ENCODE results near the gene CALN1. TPM values are rescaled to one million over a fixed set of nuclear protein-coding genes. Genes with fewer than 3 reads are reported as not detected.

The CALN1 gene
- total and polyA plus RNA-seq, 3 donors from 2014 or later, result 4.3 to 6.2 (median 4.4) TPM

- H3K4me3 ChIP-seq, result no peak overlapping the region
- H3K27ac ChIP-seq, result no peak overlapping the region
- no peaks in the 10 kb centered on the region for H3K36me3 ChIP-seq (ENCODE audit: low read depth, missing control alignments)
- intact Hi-C loops (cut with DNase I; ENCODE audit: low total_unique reads), result no loop called here
- no peaks in the 10 kb centered on the region for H3K27me3 ChIP-seq
- TF ChIP-seq CTCF (IDR thresholded peaks at IDR 0.05), result no peak
- TF ChIP-seq POLR2A (IDR thresholded peaks at IDR 0.05), result no peak
- no peak for DNase-seq
- H3K4me1 ChIP-seq, result no peaks in the 10 kb centered on the region
- H3K9me3 ChIP-seq, result no peaks in the 10 kb centered on the region
These were observed 420.6 kb downstream of the CALN1 start for GRCh38 chr7:71991586-71991985.

- intact Hi-C loops (cut with DNase I; ENCODE audit: low total_unique reads), result no loop called here
- Histone ChIP-seq H3K4me3 (no peak overlapping the region), H3K36me3 (ENCODE audit: low read depth, missing control alignments) (no peaks in the 10 kb centered on the region), H3K4me1 (no peaks in the 10 kb centered on the region), H3K27ac (no peak overlapping the region), H3K27me3 (no peaks in the 10 kb centered on the region), H3K9me3 (no peaks in the 10 kb centered on the region)
- TF ChIP-seq CTCF (IDR thresholded peaks at IDR 0.05) (no peak), POLR2A (IDR thresholded peaks at IDR 0.05) (no peak)
- DNase-seq, result no peak
- 88 to 89% methylated on average over 7 of the region's 7 CpGs for WGBS, 2 donors
These were observed 422.0 kb downstream of the CALN1 start for GRCh38 chr7:71990138-71990462.

- Histone ChIP-seq H3K36me3 (ENCODE audit: low read depth, missing control alignments) (no peaks in the 10 kb centered on the region), H3K27me3 (no peaks in the 10 kb centered on the region), H3K9me3 (no peaks in the 10 kb centered on the region), H3K4me1 (no peaks in the 10 kb centered on the region), H3K27ac (no peak overlapping the region), H3K4me3 (no peak overlapping the region)
- TF ChIP-seq POLR2A (IDR thresholded peaks at IDR 0.05) (no peak), CTCF (IDR thresholded peaks at IDR 0.05) (no peak)
- WGBS, 2 donors, result 94% methylated on average over 7 of the region's 7 CpGs
- DNase-seq, result no peak
- intact Hi-C loops (cut with DNase I; ENCODE audit: low total_unique reads), result no loop called here
These were observed 423.9 kb downstream of the CALN1 start for GRCh38 chr7:71988201-71988600.

GRCh38 chr7:71987200-71987767, 424.9 kb downstream of the CALN1 start:
- WGBS, 2 donors, result 84% methylated on average over 8 of the region's 8 CpGs
- Histone ChIP-seq H3K9me3 (no peaks in the 10 kb centered on the region), H3K4me3 (no peak overlapping the region), H3K27ac (no peak overlapping the region), H3K4me1 (no peaks in the 10 kb centered on the region), H3K36me3 (ENCODE audit: low read depth, missing control alignments) (no peaks in the 10 kb centered on the region), H3K27me3 (no peaks in the 10 kb centered on the region)
- TF ChIP-seq CTCF (IDR thresholded peaks at IDR 0.05) (no peak), POLR2A (IDR thresholded peaks at IDR 0.05) (no peak)
- intact Hi-C loops (cut with DNase I; ENCODE audit: low total_unique reads), result no loop called here
- no peak for DNase-seq

GRCh38 chr7:71984348-71984747, 427.8 kb downstream of the CALN1 start:
- no peak overlapping the region for H3K4me3 ChIP-seq
- no peaks in the 10 kb centered on the region for H3K36me3 ChIP-seq (ENCODE audit: low read depth, missing control alignments)
- no peak for TF ChIP-seq POLR2A (IDR thresholded peaks at IDR 0.05)
- no peak for TF ChIP-seq CTCF (IDR thresholded peaks at IDR 0.05)
- H3K9me3 ChIP-seq, result no peaks in the 10 kb centered on the region
- WGBS, 2 donors, result 69 to 93% methylated on average over 2 of the region's 2 CpGs
- no peak for DNase-seq
- H3K4me1 ChIP-seq, result no peaks in the 10 kb centered on the region
- H3K27ac ChIP-seq, result no peak overlapping the region
- H3K27me3 ChIP-seq, result no peaks in the 10 kb centered on the region
- intact Hi-C loops (cut with DNase I; ENCODE audit: low total_unique reads), result no loop called here
